Activated CD8-positive, alpha-beta T cell treated with anti-CD3 and anti-CD28 coated beads, Interleukin-2, amount 10 ng/mL, durations not matched to agents 7 days and 5 days (primary cell): ENCODE measurements around the gene TMUB1. TPM values are rescaled to one million over a fixed set of nuclear protein-coding genes. Genes with fewer than 3 reads are reported as not detected.
A peak's percentile ranks its signal among the peaks of the same experiment; 100 is the strongest.

Experiments used
- ATAC-seq: fragments of 150-1000 bp; cut with Tn5 transposase; one replicate; pipeline ENCODE4 v1.10.0; 2021; ENCODE audit warnings: moderate library complexity
- CTCF ChIA-PET: fragments of 350-600 bp; sonication (Branson Sonifier 250); formaldehyde crosslinking; loops from one replicate; lab custom pipeline; 2021; ENCODE audit warnings: antibody characterized with exemption; lab: Charles Lee
- POLR2A ChIA-PET: fragments of 350-600 bp; sonication (Branson Sonifier 250); formaldehyde crosslinking; loops from one replicate; lab custom pipeline; 2021; ENCODE audit warnings: antibody characterized with exemption; lab: Charles Lee
- DNase-seq: peaks from one replicate; pipeline ENCODE4 v3.0.0-alpha.2; 2020
- H3K27ac Mint-ChIP-seq: one replicate; pipeline ENCODE4 v1.8.0; 2021; ENCODE audit warnings: mild to moderate bottlenecking, mixed read lengths
- H3K27me3 Mint-ChIP-seq: one replicate; pipeline ENCODE4 v1.8.0; 2021; ENCODE audit warnings: low read depth, mixed read lengths
- H3K36me3 Mint-ChIP-seq: one replicate; pipeline ENCODE4 v1.8.0; 2021; ENCODE audit warnings: low read depth, mixed read lengths
- H3K4me1 Mint-ChIP-seq: one replicate; pipeline ENCODE4 v1.8.0; 2021; ENCODE audit warnings: low read depth, mixed read lengths
- H3K4me3 Mint-ChIP-seq: one replicate; pipeline ENCODE4 v1.8.0; 2021; ENCODE audit warnings: mild to moderate bottlenecking, mixed read lengths
- H3K9me3 Mint-ChIP-seq: one replicate; pipeline ENCODE4 v1.8.0; 2022; ENCODE audit warnings: mixed read lengths; ENCODE audit not compliant: insufficient read depth
- total RNA-seq, 2 experiments: library from RNA; stranded (reverse); gene quantifications; one replicate each; pipeline ENCODE4 v1.2.3, GENCODE V29; 2021

Gene TMUB1
- total RNA-seq, 2 experiments from 2014 or later = 76.7 to 82.6 TPM

DNA sequence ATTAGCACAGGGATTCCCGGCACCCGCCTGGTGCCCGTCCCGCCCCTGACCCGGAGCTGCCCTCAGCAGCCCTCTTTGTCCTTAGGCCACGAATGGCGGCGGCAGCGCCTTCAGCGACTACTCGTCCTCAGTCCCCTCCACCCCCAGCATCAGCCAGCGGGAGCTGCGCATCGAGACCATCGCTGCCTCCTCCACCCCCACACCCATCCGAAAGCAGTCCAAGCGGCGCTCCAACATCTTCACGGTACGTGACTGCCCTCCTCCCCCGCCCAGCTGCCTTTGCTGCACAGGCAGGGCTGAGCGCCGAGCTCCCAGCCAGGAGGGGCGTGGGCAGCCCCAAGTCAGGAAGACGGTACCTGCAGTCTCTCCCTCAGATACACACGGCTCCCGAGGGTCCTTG lies 36.6 kb upstream of the TMUB1 start:
- Mint-ChIP-seq H3K9me3 (no peaks in the 10 kb centered on the region), H3K4me3 (no peak overlapping the region), H3K27me3 (peaks cover 4% of the 10 kb centered on the region), H3K4me1 (peaks cover 5% of the 10 kb centered on the region), H3K36me3 (no peaks in the 10 kb centered on the region), H3K27ac (no peak overlapping the region)
- ChIA-PET CTCF (interaction anchor here (0.7 to 2.6 kb wide), 4 partner anchors 9 to 124 kb away, joined by 3 to 9 read pairs (median 4); no protein-coding TSS in a partner anchor), POLR2A (interaction anchor here (0.6 kb wide), 1 partner anchor 1924 kb away, joined by 3 read pairs; no protein-coding TSS in a partner anchor)
- ATAC-seq (no peak), DNase-seq (no peak)

GRCh38 chr7:151119055-151119415 lies 35.7 kb upstream of the TMUB1 start:
- no peak overlapping the region for H3K27ac Mint-ChIP-seq
- H3K9me3 Mint-ChIP-seq = no peaks in the 10 kb centered on the region
- ATAC-seq (no peak), DNase-seq (no peak)
- ChIA-PET POLR2A (no interaction called here), CTCF (interaction anchor here (0.7 to 2.6 kb wide), 3 partner anchors 8 to 125 kb away, joined by 3 to 9 read pairs (median 4); no protein-coding TSS in a partner anchor)
- no peak overlapping the region for H3K4me3 Mint-ChIP-seq
- peaks cover 6% of the 10 kb centered on the region for H3K27me3 Mint-ChIP-seq
- no peaks in the 10 kb centered on the region for H3K36me3 Mint-ChIP-seq
- peaks cover 5% of the 10 kb centered on the region for H3K4me1 Mint-ChIP-seq

DNA sequence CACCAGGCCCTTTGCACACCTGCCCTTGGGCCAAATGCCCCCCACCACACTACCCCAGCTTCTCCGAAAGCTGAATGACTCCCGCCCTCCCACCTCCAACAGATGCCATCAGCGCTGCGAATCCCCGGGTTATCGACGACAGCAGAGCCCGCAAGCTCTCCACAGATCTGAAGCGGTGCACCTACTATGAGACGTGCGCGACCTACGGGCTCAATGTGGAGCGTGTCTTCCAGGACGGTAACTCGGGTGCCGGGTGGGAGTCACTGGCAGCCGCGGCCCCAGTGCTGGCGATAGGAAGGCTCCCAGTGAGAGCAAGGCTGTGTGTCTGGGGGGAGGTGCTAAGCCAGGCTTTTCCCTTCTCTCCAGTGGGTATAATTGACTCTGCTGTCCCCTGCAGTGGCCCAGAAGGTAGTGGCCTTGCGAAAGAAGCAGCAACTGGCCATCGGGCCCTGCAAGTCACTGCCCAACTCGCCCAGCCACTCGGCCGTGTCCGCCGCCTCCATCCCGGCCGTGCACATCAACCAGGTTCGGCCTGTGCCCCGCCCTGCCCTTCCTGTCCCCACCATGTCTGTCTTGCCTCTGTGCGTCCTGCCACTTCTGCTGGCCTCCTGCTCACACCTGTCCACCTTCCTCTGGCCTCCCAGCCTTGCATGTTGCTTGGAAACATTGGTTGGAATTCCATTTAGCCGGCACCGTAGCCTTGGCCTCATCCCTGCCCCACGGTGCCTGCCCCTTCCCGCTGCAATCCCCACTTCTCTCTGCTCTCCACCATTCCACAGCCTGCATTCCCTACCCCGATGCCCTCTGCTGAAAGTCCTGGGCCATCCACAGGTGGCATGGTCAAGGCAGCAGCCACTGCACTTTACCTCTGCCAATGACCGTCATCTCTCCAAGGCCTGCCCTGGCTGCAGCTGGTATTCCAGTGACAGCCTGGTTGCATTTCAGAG lies 35.1 kb upstream of the TMUB1 start:
- Mint-ChIP-seq H3K27ac (no peak overlapping the region), H3K27me3 (peaks cover 12% of the 10 kb centered on the region), H3K4me1 (peaks cover 5% of the 10 kb centered on the region), H3K4me3 (no peak overlapping the region), H3K36me3 (no peaks in the 10 kb centered on the region), H3K9me3 (no peaks in the 10 kb centered on the region)
- DNase-seq (no peak), ATAC-seq (no peak)
- POLR2A ChIA-PET = no interaction called here
- CTCF ChIA-PET = interaction anchor here (0.8 to 2.6 kb wide), 5 partner anchors 8 to 155 kb away, joined by 3 to 9 read pairs (median 4); partner anchors contain the start of gene ABCB8

DNA sequence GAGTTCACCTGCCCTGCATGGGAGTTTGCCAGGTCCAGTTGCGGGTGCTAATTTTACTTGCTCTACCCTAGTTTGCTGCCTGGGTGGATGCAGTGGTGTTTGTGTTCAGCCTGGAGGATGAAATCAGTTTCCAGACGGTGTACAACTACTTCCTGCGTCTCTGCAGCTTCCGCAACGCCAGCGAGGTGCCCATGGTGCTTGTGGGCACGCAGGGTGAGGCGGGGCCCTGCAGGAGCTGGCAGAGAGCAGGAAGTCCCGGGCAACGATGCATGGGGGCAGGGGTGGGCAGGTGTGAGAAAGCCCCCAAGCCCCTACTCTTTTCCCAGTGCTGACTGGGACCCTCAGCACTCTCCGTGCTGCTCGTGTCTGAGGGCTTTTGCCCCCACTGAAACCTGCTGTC lies 34.3 kb upstream of the TMUB1 start:
- Mint-ChIP-seq H3K9me3 (no peaks in the 10 kb centered on the region), H3K27me3 (peaks cover 16% of the 10 kb centered on the region), H3K36me3 (no peaks in the 10 kb centered on the region), H3K4me1 (peaks cover 5% of the 10 kb centered on the region), H3K27ac (peak overlapping the region; percentile 52), H3K4me3 (peak overlapping the region; percentile 54)
- CTCF ChIA-PET = interaction anchor here (0.8 to 1.8 kb wide), 3 partner anchors 89 to 154 kb away, joined by 3 to 7 read pairs (median 4); partner anchors contain the start of gene ABCB8
- peak; percentile 35 for DNase-seq
- peak; percentile 32 for ATAC-seq
- POLR2A ChIA-PET = interaction anchor here (0.6 kb wide), 1 partner anchor 117 kb away, joined by 3 read pairs; no protein-coding TSS in a partner anchor

GRCh38 chr7:151116603-151117440 lies 33.5 kb upstream of the TMUB1 start:
- ATAC-seq (no peak), DNase-seq (no peak)
- Mint-ChIP-seq H3K36me3 (no peaks in the 10 kb centered on the region), H3K27ac (peak overlapping the region; percentile 52), H3K9me3 (no peaks in the 10 kb centered on the region), H3K4me3 (peak overlapping the region; percentile 54), H3K27me3 (peaks cover 20% of the 10 kb centered on the region), H3K4me1 (peaks cover 5% of the 10 kb centered on the region)
- POLR2A ChIA-PET = interaction anchor here (0.6 kb wide), 2 partner anchors 117 to 221 kb away, joined by 3 read pairs; no protein-coding TSS in a partner anchor
- CTCF ChIA-PET = interaction anchor here (1.0 to 1.8 kb wide), 3 partner anchors 89 to 127 kb away, joined by 3 to 7 read pairs (median 4); partner anchors contain the start of gene ABCB8

- no peak for DNase-seq
- CTCF ChIA-PET = interaction anchor here (0.9 to 1.2 kb wide), 3 partner anchors 8 to 128 kb away, joined by 3 to 7 read pairs (median 3); no protein-coding TSS in a partner anchor
- no peak for ATAC-seq
- H3K27me3 Mint-ChIP-seq = peaks cover 20% of the 10 kb centered on the region
- H3K4me1 Mint-ChIP-seq = peaks cover 5% of the 10 kb centered on the region
- POLR2A ChIA-PET = interaction anchor here (0.5 to 1.2 kb wide), 2 partner anchors 28 to 40 kb away, joined by 3 read pairs; no protein-coding TSS in a partner anchor
- H3K9me3 Mint-ChIP-seq = no peaks in the 10 kb centered on the region
- no peaks in the 10 kb centered on the region for H3K36me3 Mint-ChIP-seq
- peak overlapping the region; percentile 49 for H3K4me3 Mint-ChIP-seq
- no peak overlapping the region for H3K27ac Mint-ChIP-seq
These were observed 32.6 kb upstream of the TMUB1 start for GRCh38 chr7:151115836-151116418.

DNA sequence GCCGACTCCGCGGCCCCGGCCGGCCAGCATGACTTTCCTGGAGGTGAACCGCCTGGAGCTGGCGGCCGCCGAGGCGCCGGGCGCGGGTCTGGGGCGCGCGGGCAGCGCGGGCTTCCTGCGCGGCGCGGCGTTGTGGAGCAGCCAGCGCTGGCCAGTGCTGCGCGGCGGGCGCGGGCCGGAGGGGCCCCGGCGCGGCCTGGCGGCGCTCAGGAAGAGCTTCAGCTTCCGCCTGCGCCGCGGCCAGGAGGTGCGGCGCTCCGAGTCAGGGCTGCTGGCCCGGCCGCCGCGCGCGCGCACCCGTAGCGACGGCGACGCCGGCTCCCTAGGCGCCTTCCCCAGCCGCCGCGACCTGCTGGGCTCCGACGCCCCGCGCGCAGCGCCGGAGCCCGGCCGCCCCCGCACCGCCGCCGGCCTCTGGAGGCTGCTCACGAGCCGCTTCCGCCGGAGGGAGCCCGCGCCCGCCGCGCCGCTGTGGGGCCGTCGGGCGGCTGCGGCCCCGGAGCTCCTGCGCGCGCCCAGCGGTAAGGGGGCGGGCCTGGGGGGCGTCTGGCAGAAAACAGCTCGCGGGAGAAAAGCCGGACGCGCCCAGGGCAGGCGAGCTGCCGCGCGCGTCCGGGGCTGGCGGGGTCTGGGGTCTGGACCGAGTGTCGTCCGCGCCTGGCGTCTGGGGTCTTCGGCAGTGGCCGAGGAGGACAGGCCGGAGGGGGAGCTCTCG lies 32.0 kb upstream of the TMUB1 start:
- H3K9me3 Mint-ChIP-seq = no peaks in the 10 kb centered on the region
- peaks cover 8% of the 10 kb centered on the region for H3K4me1 Mint-ChIP-seq
- ChIA-PET POLR2A (interaction anchor here (0.5 to 1.2 kb wide), 2 partner anchors 27 to 39 kb away, joined by 3 read pairs; no protein-coding TSS in a partner anchor), CTCF (interaction anchor here (0.9 to 1.2 kb wide), 4 partner anchors 9 to 129 kb away, joined by 3 to 7 read pairs (median 3); no protein-coding TSS in a partner anchor)
- H3K36me3 Mint-ChIP-seq = no peaks in the 10 kb centered on the region
- H3K27ac Mint-ChIP-seq = no peak overlapping the region
- DNase-seq (no peak), ATAC-seq (peak; percentile 57)
- H3K4me3 Mint-ChIP-seq = peak overlapping the region; percentile 49
- peaks cover 20% of the 10 kb centered on the region for H3K27me3 Mint-ChIP-seq

- DNase-seq = no peak
- peaks cover 20% of the 10 kb centered on the region for H3K27me3 Mint-ChIP-seq
- CTCF ChIA-PET = interaction anchor here (1.0 to 5.5 kb wide), 5 partner anchors 52 to 216 kb away, joined by 3 to 27 read pairs (median 3); no protein-coding TSS in a partner anchor
- H3K9me3 Mint-ChIP-seq = no peaks in the 10 kb centered on the region
- peak overlapping the region; percentile 13 for H3K4me3 Mint-ChIP-seq
- peaks cover 8% of the 10 kb centered on the region for H3K4me1 Mint-ChIP-seq
- ATAC-seq = peak; percentile 23
- no peaks in the 10 kb centered on the region for H3K36me3 Mint-ChIP-seq
- POLR2A ChIA-PET = interaction anchor here (1.2 kb wide), 1 partner anchor 26 kb away, joined by 3 read pairs; no protein-coding TSS in a partner anchor
- H3K27ac Mint-ChIP-seq = no peak overlapping the region
These were observed 31.1 kb upstream of the TMUB1 start for GRCh38 chr7:151114151-151115090.

DNA sequence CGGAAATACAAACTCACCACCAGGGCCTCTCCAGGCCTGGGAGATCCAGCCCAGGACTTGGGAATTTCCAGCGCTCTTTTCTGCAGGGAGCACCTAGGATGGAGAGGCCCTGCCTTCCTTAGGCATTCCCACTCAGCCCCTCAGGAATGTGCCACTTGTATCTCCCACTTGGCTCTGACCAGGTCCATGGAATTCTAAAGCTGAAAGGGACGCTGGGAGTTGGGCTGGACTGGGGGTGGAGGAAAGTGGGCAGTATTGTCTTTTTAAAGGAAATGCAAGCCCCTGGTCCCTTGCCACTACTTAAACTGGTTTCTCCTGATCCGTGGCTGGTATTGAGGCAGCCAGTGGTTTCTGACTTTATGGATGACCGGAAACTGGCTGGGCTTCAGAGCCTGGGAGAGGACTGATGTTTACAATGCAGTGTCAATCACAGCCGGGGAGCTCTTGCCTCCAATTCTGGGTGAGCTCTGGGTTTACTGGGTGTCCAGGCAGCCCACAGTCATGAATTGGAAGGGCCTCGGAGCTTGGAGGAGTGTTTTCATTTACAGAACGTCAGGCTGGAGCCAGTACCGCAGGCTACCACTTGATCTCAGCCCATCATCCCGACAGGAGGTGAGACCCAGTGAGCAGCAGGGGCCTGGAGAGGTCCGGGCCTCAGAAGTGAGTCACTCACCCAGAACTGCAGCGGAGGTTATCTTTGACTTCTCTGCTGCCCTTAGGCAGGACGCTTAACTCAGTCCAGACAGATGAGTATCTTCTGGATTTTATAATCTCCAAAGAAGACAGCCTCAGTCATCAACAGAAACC lies 30.3 kb upstream of the TMUB1 start:
- Mint-ChIP-seq H3K9me3 (no peaks in the 10 kb centered on the region), H3K27ac (no peak overlapping the region), H3K4me3 (peak overlapping the region; percentile 13), H3K4me1 (peaks cover 8% of the 10 kb centered on the region), H3K36me3 (no peaks in the 10 kb centered on the region), H3K27me3 (peaks cover 20% of the 10 kb centered on the region)
- ATAC-seq (no peak), DNase-seq (no peak)
- POLR2A ChIA-PET = no interaction called here
- CTCF ChIA-PET = interaction anchor here (0.9 to 5.5 kb wide), 7 partner anchors 10 to 215 kb away, joined by 3 to 27 read pairs (median 4); no protein-coding TSS in a partner anchor
